A673 (cell line): Measurements from ENCODE around the gene SORD. TPM values are rescaled to one million over a fixed set of nuclear protein-coding genes. Genes with fewer than 3 reads are reported as not detected.

Experiments used
- BruUV-seq: library from RNA; stranded (reverse); fragments of 400-500 nt; replicated peaks from 2 replicates; lab custom pipeline; 2021; lab: Mats Ljungman, UMichigan
- CTCF ChIA-PET: fragments of 300-600 bp; sonication (Branson Sonifier 250); formaldehyde crosslinking; loops from one replicate; lab custom pipeline; 2022; ENCODE audit warnings: antibody characterized with exemption; lab: Charles Lee
- POLR2A ChIA-PET: fragments of 300-600 bp; sonication (Branson Sonifier 250); formaldehyde crosslinking; loops from one replicate; lab custom pipeline; 2022; ENCODE audit warnings: antibody characterized with exemption; ENCODE audit not compliant: low non-redundant PET; lab: Charles Lee
- DNase-seq: peaks from one replicate; pipeline ENCODE4 v3.0.0-alpha.2; 2015; ENCODE audit warnings: low spot score
- H3K27ac ChIP-seq: fragments of 200-600 bp; sonication (generic); 2 replicates; pipeline ENCODE4 v1.5.1; 2016; ENCODE audit warnings: mixed run types, low read depth, mild to moderate bottlenecking, mixed read lengths, antibody characterized with exemption, low read length; ENCODE audit not compliant: poor library complexity, severe bottlenecking
- H3K27me3 ChIP-seq: fragments of 200-600 bp; sonication (generic); replicated peaks from 2 replicates; pipeline ENCODE4 v1.6.1; 2017; ENCODE audit warnings: mixed run types, low read depth, mild to moderate bottlenecking, mixed read lengths, antibody characterized with exemption, low read length; ENCODE audit not compliant: insufficient read depth, poor library complexity
- H3K36me3 ChIP-seq: fragments of 200-600 bp; sonication (generic); 2 replicates; pipeline ENCODE4 v1.6.1; 2016; ENCODE audit warnings: mixed run types, mild to moderate bottlenecking, mixed read lengths, antibody characterized with exemption, low read length; ENCODE audit not compliant: insufficient read depth, poor library complexity, severe bottlenecking
- H3K4me1 ChIP-seq: fragments of 200-600 bp; sonication (generic); 2 replicates; pipeline ENCODE4 v1.6.1; 2017; ENCODE audit warnings: mixed run types, mild to moderate bottlenecking, mixed read lengths, antibody characterized with exemption, low read length; ENCODE audit not compliant: insufficient read depth, poor library complexity, severe bottlenecking
- H3K4me3 ChIP-seq: fragments of 200-600 bp; sonication (generic); 2 replicates; pipeline ENCODE4 v1.5.1; 2016; ENCODE audit warnings: low read depth, mixed run types, mild to moderate bottlenecking, mixed read lengths, low read length; ENCODE audit not compliant: poor library complexity, severe bottlenecking
- H3K9me3 ChIP-seq: fragments of 200-600 bp; sonication (generic); 2 replicates; pipeline ENCODE4 v1.6.1; 2016; ENCODE audit warnings: mixed run types, low read depth, mild to moderate bottlenecking, mixed read lengths, antibody characterized with exemption, low read length; ENCODE audit not compliant: poor library complexity, severe bottlenecking
- CTCF ChIP-seq: fragments of 300-800, 200-600 bp; sonication (generic); conservative IDR thresholded peaks from 2 replicates; pipeline ENCODE4 v1.5.1; 2017; ENCODE audit warnings: low read depth, mild to moderate bottlenecking, antibody characterized with exemption, low read length, moderate library complexity, mixed read lengths
- EZH2 ChIP-seq: fragments of 200-600 bp; sonication (generic); IDR thresholded peaks from 2 replicates; pipeline ENCODE4 v1.6.1; 2017; ENCODE audit warnings: borderline replicate concordance, low read depth, mild to moderate bottlenecking, mixed read lengths, antibody characterized with exemption, low read length; ENCODE audit not compliant: poor library complexity, severe bottlenecking
- intact Hi-C: fragments of 100-400 bp; cut with micrococcal nuclease; formaldehyde crosslinking; loops from one replicate; pipeline ENCODE4 v1.10.0; 2022; ENCODE audit not compliant: unreplicated experiment
- total RNA-seq: library from RNA; stranded (reverse); gene quantifications from 2 replicates; pipeline ENCODE4 v1.2.3, GENCODE V29; 2021

Gene SORD
- total RNA-seq, 1 experiment from 2014 or later: 286 TPM

- no peak for TF ChIP-seq CTCF
- Histone ChIP-seq H3K27me3 (no peaks in the 10 kb centered on the region), H3K4me3 (no peak overlapping the region), H3K36me3 (no peaks in the 10 kb centered on the region), H3K27ac (no peak overlapping the region), H3K9me3 (no peaks in the 10 kb centered on the region), H3K4me1 (no peaks in the 10 kb centered on the region)
- POLR2A ChIA-PET: no interaction called here
- no TSS peak for BruUV-seq
- CTCF ChIA-PET: no interaction called here
- no peak for DNase-seq
- intact Hi-C loops: no loop called here
These were observed 72.7 kb downstream of the SORD start for GRCh38 chr15:45095661-45096060.

- DNase-seq: no peak
- no peak for TF ChIP-seq CTCF
- TF ChIP-seq EZH2: no peak
- Histone ChIP-seq H3K27ac (no peak overlapping the region), H3K27me3 (no peaks in the 10 kb centered on the region), H3K4me1 (no peaks in the 10 kb centered on the region), H3K36me3 (no peaks in the 10 kb centered on the region), H3K4me3 (no peak overlapping the region), H3K9me3 (no peaks in the 10 kb centered on the region)
- ChIA-PET CTCF (interaction anchor here (1.0 kb wide), 1 partner anchor 21 kb away, joined by 3 read pairs; no protein-coding TSS in a partner anchor), POLR2A (no interaction called here)
- intact Hi-C loops: no loop called here
- BruUV-seq: no TSS peak
These were observed 74.5 kb downstream of the SORD start for GRCh38 chr15:45097466-45097865.

DNA sequence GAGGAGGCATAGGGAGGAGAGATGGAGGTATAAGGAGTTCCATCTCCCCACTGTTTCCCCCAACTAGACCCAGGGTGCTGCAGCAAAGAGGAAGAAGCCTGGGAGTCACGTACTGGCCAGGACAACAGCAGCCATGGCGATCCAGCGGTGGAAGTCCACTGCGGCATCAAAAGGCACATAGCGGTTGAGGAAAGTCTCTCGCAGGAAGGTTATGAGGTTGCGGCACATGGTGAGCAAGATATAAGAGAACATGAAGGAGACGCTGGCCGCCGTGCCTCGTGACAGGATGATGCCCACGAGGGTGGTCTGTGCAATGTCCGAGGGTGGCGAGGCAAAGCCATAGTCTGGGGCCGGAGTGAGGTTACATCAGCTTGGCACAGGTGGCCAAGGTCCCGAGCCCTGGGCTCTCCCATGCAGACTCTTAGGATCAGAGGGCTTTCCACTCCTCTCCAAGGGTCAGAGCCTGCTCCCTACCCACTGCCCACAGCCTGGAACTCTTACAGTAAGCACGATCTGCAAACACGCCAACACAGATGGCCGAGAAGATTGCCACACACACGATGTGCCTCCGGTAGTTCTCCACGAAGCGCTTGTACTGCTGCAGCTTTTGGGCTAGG is 76.7 kb downstream of the SORD start:
- Histone ChIP-seq H3K27me3 (no peaks in the 10 kb centered on the region), H3K9me3 (no peaks in the 10 kb centered on the region), H3K36me3 (no peaks in the 10 kb centered on the region), H3K4me3 (no peak overlapping the region), H3K4me1 (no peaks in the 10 kb centered on the region), H3K27ac (no peak overlapping the region)
- BruUV-seq: no TSS peak
- ChIA-PET POLR2A (no interaction called here), CTCF (no interaction called here)
- intact Hi-C loops: no loop called here
- no peak for DNase-seq
- TF ChIP-seq CTCF: no peak
- no peak for TF ChIP-seq EZH2
